Measurements from ENCODE around the gene NUDT17.

DNA sequence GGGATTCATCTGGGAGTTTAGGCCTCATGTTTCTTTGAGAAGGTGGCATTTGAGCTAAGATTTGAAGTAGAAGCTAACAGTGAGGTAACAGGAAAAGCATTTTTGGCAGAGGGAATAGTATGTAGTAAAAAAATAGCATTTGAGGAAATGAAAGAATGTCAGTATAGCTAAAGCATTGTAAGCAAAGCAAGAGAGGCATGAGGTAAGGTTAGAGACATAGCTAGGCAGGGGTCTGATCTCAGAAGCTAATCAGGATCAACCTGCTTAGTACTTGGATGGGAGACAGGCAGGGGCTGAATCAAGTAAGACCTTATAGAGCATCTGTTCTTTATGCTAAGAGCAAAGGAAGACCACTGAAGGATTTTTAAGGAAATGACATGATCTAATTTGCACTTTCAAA is 17.5 kb upstream of the NUDT17 start:
- TF ChIP-seq OSR1 (CRISPR knock-in tag; IDR thresholded peaks at IDR 0.05) (no peak), ISL1 (CRISPR knock-in tag; IDR thresholded peaks at IDR 0.05) (no peak), GLIS3 (CRISPR knock-in tag; IDR thresholded peaks at IDR 0.05) (no peak), RARB (CRISPR knock-in tag; IDR thresholded peaks at IDR 0.05) (no peak), ZNF8 (CRISPR knock-in tag; IDR thresholded peaks at IDR 0.05) (no peak), CSDC2 (CRISPR knock-in tag; IDR thresholded peaks at IDR 0.05) (no peak)
- TF ChIP-seq, protein P1, sequence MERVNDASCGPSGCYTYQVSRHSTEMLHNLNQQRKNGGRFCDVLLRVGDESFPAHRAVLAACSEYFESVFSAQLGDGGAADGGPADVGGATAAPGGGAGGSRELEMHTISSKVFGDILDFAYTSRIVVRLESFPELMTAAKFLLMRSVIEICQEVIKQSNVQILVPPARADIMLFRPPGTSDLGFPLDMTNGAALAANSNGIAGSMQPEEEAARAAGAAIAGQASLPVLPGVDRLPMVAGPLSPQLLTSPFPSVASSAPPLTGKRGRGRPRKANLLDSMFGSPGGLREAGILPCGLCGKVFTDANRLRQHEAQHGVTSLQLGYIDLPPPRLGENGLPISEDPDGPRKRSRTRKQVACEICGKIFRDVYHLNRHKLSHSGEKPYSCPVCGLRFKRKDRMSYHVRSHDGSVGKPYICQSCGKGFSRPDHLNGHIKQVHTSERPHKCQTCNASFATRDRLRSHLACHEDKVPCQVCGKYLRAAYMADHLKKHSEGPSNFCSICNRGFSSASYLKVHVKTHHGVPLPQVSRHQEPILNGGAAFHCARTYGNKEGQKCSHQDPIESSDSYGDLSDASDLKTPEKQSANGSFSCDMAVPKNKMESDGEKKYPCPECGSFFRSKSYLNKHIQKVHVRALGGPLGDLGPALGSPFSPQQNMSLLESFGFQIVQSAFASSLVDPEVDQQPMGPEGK (CRISPR knock-in tag; IDR thresholded peaks at IDR 0.05; ENCODE audit: borderline replicate concordance), result no peak
- TF ChIP-seq, protein P2, sequence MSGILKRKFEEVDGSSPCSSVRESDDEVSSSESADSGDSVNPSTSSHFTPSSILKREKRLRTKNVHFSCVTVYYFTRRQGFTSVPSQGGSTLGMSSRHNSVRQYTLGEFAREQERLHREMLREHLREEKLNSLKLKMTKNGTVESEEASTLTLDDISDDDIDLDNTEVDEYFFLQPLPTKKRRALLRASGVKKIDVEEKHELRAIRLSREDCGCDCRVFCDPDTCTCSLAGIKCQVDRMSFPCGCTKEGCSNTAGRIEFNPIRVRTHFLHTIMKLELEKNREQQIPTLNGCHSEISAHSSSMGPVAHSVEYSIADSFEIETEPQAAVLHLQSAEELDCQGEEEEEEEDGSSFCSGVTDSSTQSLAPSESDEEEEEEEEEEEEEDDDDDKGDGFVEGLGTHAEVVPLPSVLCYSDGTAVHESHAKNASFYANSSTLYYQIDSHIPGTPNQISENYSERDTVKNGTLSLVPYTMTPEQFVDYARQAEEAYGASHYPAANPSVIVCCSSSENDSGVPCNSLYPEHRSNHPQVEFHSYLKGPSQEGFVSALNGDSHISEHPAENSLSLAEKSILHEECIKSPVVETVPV (CRISPR knock-in tag; IDR thresholded peaks at IDR 0.05), result no peak

All from SK-N-SH treated with all-trans-retinoic acid at 6 μM for 48 hours (cell line).